Adrenal gland (tissue), 12 donors: ENCODE results near the gene PXN. TPM values are rescaled to one million over a fixed set of nuclear protein-coding genes. Genes with fewer than 3 reads are reported as not detected.
A peak's percentile ranks its signal among the peaks of the same experiment; 100 is the strongest.

Experiments
- DNase-seq, 7 donors: peaks; one replicate each; pipeline ENCODE4 v3.0.0-alpha.2; 2019 to 2020
- H3K27ac ChIP-seq, 5 donors: fragments of 200-600 bp; sonication (generic) in 4 of 5; 1 replicate in 3 of 5; 2 replicates in 2 of 5; pipeline versions ENCODE4 v1.5.1 to v1.8.0; 2016 to 2020; ENCODE audit warnings: mild to moderate bottlenecking in 1 of 5
- H3K27me3 ChIP-seq: fragments of 200-600 bp; 2 replicates; pipeline ENCODE4 v1.8.0; 2021
- H3K36me3 ChIP-seq, 2 donors: fragments of 200-600 bp; replicated peaks in 1 of 2; 1 replicate in 1 of 2; 2 replicates in 1 of 2; pipeline versions ENCODE4 v1.5.1 to v1.8.0; 2018 to 2022
- H3K4me1 ChIP-seq, 2 donors: fragments of 200-600 bp; replicated peaks in 1 of 2; 1 replicate in 1 of 2; 2 replicates in 1 of 2; pipeline versions ENCODE4 v1.5.1 to v1.8.0; 2018 to 2021
- H3K4me3 ChIP-seq, 4 donors: fragments of 200-600 bp; sonication (generic) in 3 of 4; one replicate each; pipeline ENCODE4 v1.5.1; 2016 to 2018
- H3K9me3 ChIP-seq, 3 donors: fragments of 200-600 bp; sonication (generic) in 1 of 3; replicated peaks in 1 of 3; 1 replicate in 2 of 3; 2 replicates in 1 of 3; pipeline versions ENCODE4 v1.5.1 to v1.8.0; 2016 to 2021
- POLR2A ChIP-seq, 2 donors: fragments of 450-650 bp; IDR thresholded peaks; one replicate each; pipeline ENCODE4 v1.6.1; 2017; ENCODE audit warnings: antibody characterized with exemption in 2 of 2, mild to moderate bottlenecking in 2 of 2, moderate library complexity in 1 of 2
- WGBS, 4 donors: extraction: QIAGEN DNeasy Blood & Tissue Kit in 2 of 4; methylation state at CpG; one replicate each; pipeline versions ENCODE4 v1.1.5 to v1.1.7; 2013 to 2017; 5-methylcytosine and 5-hydroxymethylcytosine counted together
- intact Hi-C, 2 donors: fragments of 100-400 bp; cut with DNase I; formaldehyde crosslinking; loops; one replicate each; pipeline versions ENCODE4 v1.14.1 to v1.15.0; 2022 to 2023
- polyA plus RNA-seq, 3 donors: library from polyadenylated mRNA; stranded (reverse); fragments of 200-250 nt in 2 of 3; fragments of 350-450 nt in 1 of 3; fragmentation: Illumina TruSeq in 1 of 3; extraction: RNeasy Lipid Tissue Mini Kit (QIAGEN cat#74804) in 1 of 3; gene quantifications; one replicate each; pipeline ENCODE4 v1.2.3, GENCODE V29; 2013 to 2014
- total RNA-seq, 9 donors: library from RNA; depleted of rRNA in 4 of 9; stranded (reverse); fragments of >200 nt in 4 of 9; fragments of 120-200 nt in 1 of 9; fragmentation: NEBNext Ultra II Directional in 1 of 9; extraction: Animal tissue kit (Norgen Biotek cat#: 25700) in 1 of 9; gene quantifications; one replicate each; pipeline versions ENCODE4 v1.1.0 to v1.2.4, GENCODE V29; 2013 to 2023
- TF ChIP-seq, protein P1 (sequence below), 6 experiments: fragments of 450-650 bp in 4 of 6; fragments of 200-600 bp in 2 of 6; sonication (generic) in 1 of 6; IDR thresholded peaks; 1 replicate in 5 of 6; 2 replicates in 1 of 6; pipeline versions ENCODE4 v1.5.1 to v1.8.0; 2016 to 2021; ENCODE audit warnings: antibody characterized with exemption in 6 of 6, mild to moderate bottlenecking in 2 of 6, moderate library complexity in 1 of 6
- donor health status: healthy with polysubstance abuse.
- donor health status: Bipolar disorder and iron deficiency.
- donor health status: DM: yes; HTN: yes; CAD: no.
- donor health status: DM: no; HTN: no; CAD: no.
- donor health status: DM: no; HTN: no; CAD: no.
- donor health status: DM: yes; HTN: yes; CAD: no.

The PXN gene
- total and polyA plus RNA-seq, 12 donors: 12.5 to 156 (median 92.4) TPM

DNA sequence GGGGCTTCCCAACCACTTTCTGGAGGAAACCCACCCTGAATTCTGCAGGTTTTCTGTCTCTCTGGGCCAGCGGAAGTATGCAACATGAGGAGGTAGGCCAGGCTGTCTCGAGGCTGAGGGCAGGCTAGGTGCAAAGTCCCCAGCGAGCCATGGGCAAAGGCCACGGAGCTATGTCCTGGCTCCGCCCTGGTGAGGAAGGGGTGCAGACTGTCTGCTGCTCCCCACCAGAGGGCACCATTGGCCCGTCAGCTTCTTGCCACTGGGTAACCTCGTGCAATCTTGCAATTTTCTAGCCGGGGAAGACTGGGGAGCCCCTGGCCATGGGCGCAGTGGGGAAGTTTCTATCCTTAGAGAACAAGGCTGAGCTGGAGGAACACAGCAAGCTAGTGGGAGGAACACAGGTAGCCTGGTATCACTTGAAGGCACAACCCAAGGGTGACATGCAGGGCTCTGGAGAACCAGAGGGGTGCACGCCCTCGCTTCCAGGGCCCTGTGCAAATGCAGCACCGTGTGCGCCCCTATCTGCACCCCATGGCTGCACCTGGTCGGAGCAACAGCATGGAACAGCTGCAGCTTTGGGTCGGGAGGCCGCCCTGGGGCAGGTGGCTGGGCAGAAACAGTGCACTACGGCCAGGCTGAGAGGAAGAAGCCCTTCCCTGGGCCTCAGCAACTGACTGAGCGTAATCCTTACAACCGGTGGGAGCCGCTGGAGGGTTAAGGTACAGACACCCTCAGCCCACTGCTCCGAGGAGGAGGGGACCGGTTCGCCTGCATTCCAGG lies 37.0 kb downstream of the PXN start:
- Histone ChIP-seq H3K4me1 (peaks cover 54 to 76% of the 10 kb centered on the region in 2 donors), H3K4me3 (no peak overlapping the region), H3K27ac (peak overlapping the region in 4 of 5 donors; percentile 6 to 98 (median 96)), H3K9me3 (no peaks in the 10 kb centered on the region), H3K36me3 (peaks cover 0 to 18% of the 10 kb centered on the region in 2 donors), H3K27me3 (no peaks in the 10 kb centered on the region)
- intact Hi-C loops: loop anchor here in 1 of 2 donors (2.0 kb wide), 1 partner anchor 38 kb away; no protein-coding TSS in a partner anchor
- no peak for TF ChIP-seq POLR2A (IDR thresholded peaks at IDR 0.05)
- TF ChIP-seq, protein P1, sequence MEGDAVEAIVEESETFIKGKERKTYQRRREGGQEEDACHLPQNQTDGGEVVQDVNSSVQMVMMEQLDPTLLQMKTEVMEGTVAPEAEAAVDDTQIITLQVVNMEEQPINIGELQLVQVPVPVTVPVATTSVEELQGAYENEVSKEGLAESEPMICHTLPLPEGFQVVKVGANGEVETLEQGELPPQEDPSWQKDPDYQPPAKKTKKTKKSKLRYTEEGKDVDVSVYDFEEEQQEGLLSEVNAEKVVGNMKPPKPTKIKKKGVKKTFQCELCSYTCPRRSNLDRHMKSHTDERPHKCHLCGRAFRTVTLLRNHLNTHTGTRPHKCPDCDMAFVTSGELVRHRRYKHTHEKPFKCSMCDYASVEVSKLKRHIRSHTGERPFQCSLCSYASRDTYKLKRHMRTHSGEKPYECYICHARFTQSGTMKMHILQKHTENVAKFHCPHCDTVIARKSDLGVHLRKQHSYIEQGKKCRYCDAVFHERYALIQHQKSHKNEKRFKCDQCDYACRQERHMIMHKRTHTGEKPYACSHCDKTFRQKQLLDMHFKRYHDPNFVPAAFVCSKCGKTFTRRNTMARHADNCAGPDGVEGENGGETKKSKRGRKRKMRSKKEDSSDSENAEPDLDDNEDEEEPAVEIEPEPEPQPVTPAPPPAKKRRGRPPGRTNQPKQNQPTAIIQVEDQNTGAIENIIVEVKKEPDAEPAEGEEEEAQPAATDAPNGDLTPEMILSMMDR (IDR thresholded peaks at IDR 0.05): peak; percentile 91 to 99 (median 98)
- DNase-seq: peak; percentile 86 to 95 (median 91)
- WGBS, 4 donors: 25 to 34% (median 28%) methylated on average over 15 to 23 of the region's 23 CpGs

DNA sequence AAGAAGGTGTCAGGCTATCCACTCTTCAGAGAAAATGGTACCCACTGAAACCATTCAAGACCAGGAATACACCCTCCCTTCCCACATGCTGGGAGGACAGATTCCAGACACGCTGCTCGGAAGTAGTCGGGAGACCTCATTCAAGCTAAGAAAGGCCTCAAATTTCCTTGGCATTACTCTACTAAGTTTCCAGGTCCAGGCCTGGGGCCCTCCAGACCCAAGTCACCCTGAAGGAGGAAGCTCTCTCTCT lies 37.6 kb downstream of the PXN start:
- H3K9me3 ChIP-seq: no peaks in the 10 kb centered on the region
- intact Hi-C loops: loop anchor here in 1 of 2 donors (2.0 kb wide), 1 partner anchor 39 kb away; no protein-coding TSS in a partner anchor
- H3K4me1 ChIP-seq: peaks cover 49 to 71% of the 10 kb centered on the region in 2 donors
- no peak for DNase-seq
- H3K27me3 ChIP-seq: no peaks in the 10 kb centered on the region
- peak overlapping the region in 3 of 5 donors; percentile 24 to 98 (median 95) for H3K27ac ChIP-seq
- H3K4me3 ChIP-seq: no peak overlapping the region
- TF ChIP-seq, protein P1 (IDR thresholded peaks at IDR 0.05): no peak
- no peak for TF ChIP-seq POLR2A (IDR thresholded peaks at IDR 0.05)
- peaks cover 0 to 23% of the 10 kb centered on the region in 2 donors for H3K36me3 ChIP-seq
- WGBS, 4 donors: 48 to 60% (median 54%) methylated on average over 3 of the region's 3 CpGs

DNA sequence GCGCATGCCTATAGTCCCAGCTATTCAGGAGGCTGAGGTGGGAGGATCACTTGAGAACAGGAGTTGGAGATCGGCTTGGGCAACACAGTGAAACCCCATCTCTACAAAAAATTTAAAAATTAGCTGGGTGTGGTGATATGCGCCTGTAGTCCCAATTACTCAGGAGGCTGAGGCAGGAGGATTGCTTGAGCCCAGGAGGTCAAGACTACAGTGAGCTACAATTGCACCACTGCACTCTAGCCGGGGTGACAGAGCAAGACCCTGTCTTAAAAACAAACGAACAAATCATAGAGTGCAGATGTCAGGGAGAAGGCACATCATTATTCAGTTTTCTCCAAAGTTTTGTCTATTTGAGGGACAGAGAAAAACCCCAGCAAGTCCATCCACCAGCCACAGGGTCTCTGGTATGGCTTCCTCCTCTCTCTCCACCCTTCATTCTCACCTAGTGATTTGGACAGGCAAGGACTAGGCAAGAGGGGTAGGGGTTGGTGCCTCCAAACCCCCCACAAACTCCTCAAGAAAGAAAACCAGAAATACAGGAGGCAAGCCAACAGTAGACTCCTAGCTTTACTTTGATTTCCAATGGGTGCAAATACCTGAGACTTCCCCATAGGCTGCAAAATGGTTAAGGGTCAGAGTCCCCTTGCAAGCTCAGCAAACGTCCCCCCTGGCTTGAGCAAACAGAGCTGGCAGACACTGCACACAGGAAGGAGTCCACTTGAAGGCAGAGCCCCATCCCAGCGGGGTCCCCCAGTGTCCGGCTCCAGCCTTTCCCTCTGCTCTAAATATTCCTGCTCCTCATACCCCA lies 38.1 kb downstream of the PXN start:
- H3K9me3 ChIP-seq: no peaks in the 10 kb centered on the region
- no peaks in the 10 kb centered on the region for H3K27me3 ChIP-seq
- intact Hi-C loops: loop anchor here (2.0 kb wide), 1 partner anchor 39 kb away; no protein-coding TSS in a partner anchor
- no peak for TF ChIP-seq POLR2A (IDR thresholded peaks at IDR 0.05)
- TF ChIP-seq, protein P1 (IDR thresholded peaks at IDR 0.05): no peak
- H3K27ac ChIP-seq: peak overlapping the region in 3 of 5 donors; percentile 24 to 98 (median 95)
- WGBS, 4 donors: 64 to 76% (median 74%) methylated on average over 8 of the region's 8 CpGs
- peaks cover 43 to 66% of the 10 kb centered on the region in 2 donors for H3K4me1 ChIP-seq
- DNase-seq: no peak
- H3K4me3 ChIP-seq: no peak overlapping the region
- peaks cover 0 to 29% of the 10 kb centered on the region in 2 donors for H3K36me3 ChIP-seq
